H9 (cell line): ENCODE results near the gene APBA2. TPM values are rescaled to one million over a fixed set of nuclear protein-coding genes. Genes with fewer than 3 reads are reported as not detected.

ENCODE experiments used
- DNase-seq: peaks from one replicate; pipeline ENCODE4 v3.0.0-alpha.2; 2017
- H2AFZ ChIP-seq: one replicate; pipeline ENCODE4 v1.6.1; 2013; ENCODE audit warnings: mild to moderate bottlenecking, low read length, control low read depth, moderate library complexity
- H2AK5ac ChIP-seq: 2 replicates; pipeline ENCODE4 v1.6.1; 2013; ENCODE audit warnings: low read length, control low read depth, mixed read lengths; ENCODE audit not compliant: insufficient read length
- H2BK120ac ChIP-seq: one replicate; pipeline ENCODE4 v1.6.1; 2013; ENCODE audit warnings: low read depth, mild to moderate bottlenecking, low read length, control low read depth, inconsistent platforms; ENCODE audit not compliant: poor library complexity, severe bottlenecking
- H2BK12ac ChIP-seq: 2 replicates; pipeline ENCODE4 v1.6.1; 2013; ENCODE audit warnings: low read length, control low read depth, mixed read lengths, low read depth; ENCODE audit not compliant: insufficient read length
- H2BK15ac ChIP-seq: 2 replicates; pipeline ENCODE4 v1.6.1; 2013; ENCODE audit warnings: low read depth, low read length, control low read depth
- H2BK20ac ChIP-seq: one replicate; pipeline ENCODE4 v1.6.1; 2013; ENCODE audit warnings: low read depth, mild to moderate bottlenecking, low read length, control low read depth, inconsistent platforms; ENCODE audit not compliant: poor library complexity, severe bottlenecking
- H2BK5ac ChIP-seq: 2 replicates; pipeline ENCODE4 v1.6.1; 2013; ENCODE audit warnings: low read length, control low read depth, mixed read lengths; ENCODE audit not compliant: insufficient read length
- H3K14ac ChIP-seq: 2 replicates; pipeline ENCODE4 v1.6.1; 2013; ENCODE audit warnings: low read length, control low read depth; ENCODE audit not compliant: insufficient read depth
- H3K18ac ChIP-seq: 2 replicates; pipeline ENCODE4 v1.6.1; 2013; ENCODE audit warnings: low read depth, mild to moderate bottlenecking, mixed read lengths, low read length, control low read depth; ENCODE audit not compliant: insufficient read length
- H3K23ac ChIP-seq: 2 replicates; pipeline ENCODE4 v1.6.1; 2013; ENCODE audit warnings: low read length, control low read depth, mixed read lengths, low read depth; ENCODE audit not compliant: insufficient read length
- H3K23me2 ChIP-seq: 2 replicates; pipeline ENCODE4 v1.6.1; 2013; ENCODE audit warnings: low read depth, mild to moderate bottlenecking, mixed read lengths, low read length, control low read depth; ENCODE audit not compliant: insufficient read length, poor library complexity, severe bottlenecking
- H3K27ac ChIP-seq: 2 replicates; pipeline ENCODE4 v1.5.1; 2013; ENCODE audit warnings: low read length, control low read depth, mixed read lengths, low read depth; ENCODE audit not compliant: insufficient read length
- H3K27me3 ChIP-seq: 2 replicates; pipeline ENCODE4 v1.6.1; 2013; ENCODE audit warnings: low read length, control low read depth, inconsistent platforms; ENCODE audit not compliant: insufficient read depth
- H3K4ac ChIP-seq: 2 replicates; pipeline ENCODE4 v1.6.1; 2013; ENCODE audit warnings: low read depth, mild to moderate bottlenecking, control low read depth, inconsistent platforms, low read length, moderate library complexity
- H3K4me1 ChIP-seq: 2 replicates; pipeline ENCODE4 v1.6.1; 2013; ENCODE audit warnings: low read length, control low read depth, inconsistent platforms; ENCODE audit not compliant: insufficient read depth
- H3K4me2 ChIP-seq: 2 replicates; pipeline ENCODE4 v1.6.1; 2013; ENCODE audit warnings: low read length, control low read depth, mixed read lengths; ENCODE audit not compliant: insufficient read length, insufficient read depth
- H3K56ac ChIP-seq: 2 replicates; pipeline ENCODE4 v1.6.1; 2013; ENCODE audit warnings: low read depth, mild to moderate bottlenecking, mixed read lengths, low read length, control low read depth; ENCODE audit not compliant: insufficient read length
- H3K79me1 ChIP-seq: 2 replicates; pipeline ENCODE4 v1.6.1; 2013; ENCODE audit warnings: low read depth, mild to moderate bottlenecking, moderate library complexity, low read length, control low read depth, inconsistent platforms; ENCODE audit not compliant: insufficient read depth, poor library complexity, severe bottlenecking
- H3K79me2 ChIP-seq: 2 replicates; pipeline ENCODE4 v1.6.1; 2013; ENCODE audit warnings: low read length, control low read depth, inconsistent platforms; ENCODE audit not compliant: insufficient read depth
- H3K9ac ChIP-seq: 2 replicates; pipeline ENCODE4 v1.6.1; 2013; ENCODE audit warnings: low read length, control low read depth, mixed read lengths; ENCODE audit not compliant: insufficient read length; ENCODE audit errors: extremely low read depth
- H3K9me3 ChIP-seq: one replicate; pipeline ENCODE4 v1.6.1; 2013; ENCODE audit warnings: low read depth, low read length, inconsistent platforms; ENCODE audit not compliant: control insufficient read depth
- H3T11ph ChIP-seq: one replicate; pipeline ENCODE4 v1.6.1; 2013; ENCODE audit warnings: mild to moderate bottlenecking, low read length, control low read depth, inconsistent platforms
- H4K20me1 ChIP-seq: one replicate; pipeline ENCODE4 v1.6.1; 2013; ENCODE audit not compliant: control insufficient read depth, insufficient read length, insufficient read depth
- H4K5ac ChIP-seq: 2 replicates; pipeline ENCODE4 v1.6.1; 2013; ENCODE audit warnings: low read depth, mild to moderate bottlenecking, mixed read lengths, low read length, control low read depth; ENCODE audit not compliant: insufficient read length
- H4K8ac ChIP-seq: replicated peaks from 2 replicates; pipeline ENCODE4 v1.6.1; 2013; ENCODE audit warnings: low read length, control low read depth, mixed read lengths, low read depth; ENCODE audit not compliant: insufficient read length
- H4K91ac ChIP-seq: 2 replicates; pipeline ENCODE4 v1.6.1; 2013; ENCODE audit warnings: low read depth, mild to moderate bottlenecking, moderate library complexity, mixed read lengths, low read length, control low read depth; ENCODE audit not compliant: insufficient read length
- H3K27ac Mint-ChIP-seq, 3 experiments: 2 replicates in 2 of 3; 3 replicates in 1 of 3; pipeline ENCODE4 v1.8.0; 2020 to 2021; ENCODE audit warnings: mixed read lengths in 3 of 3, mild to moderate bottlenecking in 1 of 3, moderate library complexity in 1 of 3
- H3K27me3 Mint-ChIP-seq: 2 replicates; pipeline ENCODE4 v1.8.0; 2021; ENCODE audit warnings: low read depth, mild to moderate bottlenecking, moderate library complexity, mixed read lengths
- H3K36me3 Mint-ChIP-seq, 3 experiments: 2 replicates in 2 of 3; 3 replicates in 1 of 3; pipeline ENCODE4 v1.8.0; 2020 to 2021; ENCODE audit warnings: low read depth in 3 of 3, mixed read lengths in 3 of 3; ENCODE audit not compliant: insufficient read depth in 1 of 3
- H3K4me1 Mint-ChIP-seq, 2 experiments: 2 replicates each; pipeline ENCODE4 v1.8.0; 2020; ENCODE audit warnings: mixed read lengths in 2 of 2
- H3K4me3 Mint-ChIP-seq, 2 experiments: 2 replicates in 1 of 2; 3 replicates in 1 of 2; pipeline ENCODE4 v1.8.0; 2020 to 2021; ENCODE audit warnings: mild to moderate bottlenecking in 2 of 2, mixed read lengths in 2 of 2, moderate library complexity in 1 of 2
- H3K9me3 Mint-ChIP-seq, 2 experiments: 2 replicates in 1 of 2; 3 replicates in 1 of 2; pipeline ENCODE4 v1.8.0; 2020; ENCODE audit warnings: mild to moderate bottlenecking in 2 of 2, mixed read lengths in 2 of 2, moderate library complexity in 1 of 2
- WGBS: extraction: QIAGEN DNeasy Blood & Tissue Kit; methylation state at CpG from one replicate; pipeline ENCODE4 v1.1.7; 2013; ENCODE audit warnings: missing lambda C conversion rate, low lambda C conversion rate, mixed read lengths; ENCODE audit not compliant: insufficient read length; ENCODE audit errors: extremely low coverage; 5-methylcytosine and 5-hydroxymethylcytosine counted together
- total RNA-seq: library from RNA; stranded (reverse); gene quantifications from 2 replicates; pipeline ENCODE4 v1.2.1, GENCODE V29; 2021
- TF ChIP-seq, protein P1 (sequence below): fragments of 200-600 bp; sonication (generic); conservative IDR thresholded peaks from 3 replicates; pipeline ENCODE4 v1.8.0; 2021; ENCODE audit warnings: antibody characterized with exemption, mild to moderate bottlenecking

APBA2 gene
- total RNA-seq, 1 experiment from 2014 or later, result 14.3 TPM

DNA sequence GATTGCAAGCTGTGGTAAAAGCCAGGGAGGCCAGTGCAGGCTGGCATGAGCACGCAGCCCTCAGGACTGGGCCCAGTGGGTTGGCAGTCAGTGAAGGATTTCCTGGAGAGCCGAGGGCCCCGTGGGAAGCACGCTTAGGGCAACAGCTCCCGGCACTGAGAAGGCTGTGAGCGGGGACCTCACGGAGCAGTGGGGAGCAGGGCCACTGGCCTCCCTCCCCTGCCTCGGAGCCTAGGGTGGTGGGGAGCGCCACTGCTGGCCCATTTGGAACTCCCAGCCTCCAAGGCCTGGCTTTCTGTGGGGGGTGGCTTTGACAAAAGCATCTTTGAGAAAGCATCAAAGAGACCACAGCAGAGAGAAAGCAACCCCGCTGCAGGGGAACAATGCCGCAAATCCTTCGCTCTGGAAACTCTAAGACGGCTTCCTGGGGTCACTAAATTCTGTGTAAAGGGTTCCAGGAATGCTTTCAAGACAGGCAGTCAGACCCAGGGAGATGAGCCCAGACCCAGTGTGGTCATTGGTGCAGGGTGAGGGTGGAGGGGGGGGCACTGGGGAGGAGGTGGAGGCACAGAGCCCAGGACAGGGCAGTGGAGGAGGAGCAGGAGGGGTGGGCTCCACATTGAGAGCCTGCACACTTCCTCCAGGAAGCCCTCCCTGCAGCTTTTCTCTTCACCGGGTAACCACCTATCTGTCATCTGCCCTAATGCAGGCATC lies 9.5 kb upstream of the APBA2 start:
- H2BK5ac ChIP-seq, result no peak overlapping the region
- H3K79me2 ChIP-seq, result no peaks in the 10 kb centered on the region
- no peaks in the 10 kb centered on the region for H3K79me1 ChIP-seq
- no peak overlapping the region for H2BK12ac ChIP-seq
- no peak overlapping the region for H3K23ac ChIP-seq
- WGBS, result no CpG with 5 or more reads among the region's 14 CpGs
- H3T11ph ChIP-seq, result no peak overlapping the region
- no peak overlapping the region for H2BK15ac ChIP-seq
- no peak overlapping the region for H2BK120ac ChIP-seq
- H3K36me3 Mint-ChIP-seq, result peaks cover 0 to 1% (median 0%) of the 10 kb centered on the region in 3 experiments; a peak in 2 of 7 replicates
- peak; percentile 68 for DNase-seq
- TF ChIP-seq, protein P1, sequence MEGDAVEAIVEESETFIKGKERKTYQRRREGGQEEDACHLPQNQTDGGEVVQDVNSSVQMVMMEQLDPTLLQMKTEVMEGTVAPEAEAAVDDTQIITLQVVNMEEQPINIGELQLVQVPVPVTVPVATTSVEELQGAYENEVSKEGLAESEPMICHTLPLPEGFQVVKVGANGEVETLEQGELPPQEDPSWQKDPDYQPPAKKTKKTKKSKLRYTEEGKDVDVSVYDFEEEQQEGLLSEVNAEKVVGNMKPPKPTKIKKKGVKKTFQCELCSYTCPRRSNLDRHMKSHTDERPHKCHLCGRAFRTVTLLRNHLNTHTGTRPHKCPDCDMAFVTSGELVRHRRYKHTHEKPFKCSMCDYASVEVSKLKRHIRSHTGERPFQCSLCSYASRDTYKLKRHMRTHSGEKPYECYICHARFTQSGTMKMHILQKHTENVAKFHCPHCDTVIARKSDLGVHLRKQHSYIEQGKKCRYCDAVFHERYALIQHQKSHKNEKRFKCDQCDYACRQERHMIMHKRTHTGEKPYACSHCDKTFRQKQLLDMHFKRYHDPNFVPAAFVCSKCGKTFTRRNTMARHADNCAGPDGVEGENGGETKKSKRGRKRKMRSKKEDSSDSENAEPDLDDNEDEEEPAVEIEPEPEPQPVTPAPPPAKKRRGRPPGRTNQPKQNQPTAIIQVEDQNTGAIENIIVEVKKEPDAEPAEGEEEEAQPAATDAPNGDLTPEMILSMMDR, result no peak
- no peak overlapping the region for H4K8ac ChIP-seq
- peaks cover 0 to 6% of the 10 kb centered on the region in 2 experiments; a peak in 4 of 5 replicates for H3K9me3 Mint-ChIP-seq
- no peaks in the 10 kb centered on the region for H4K20me1 ChIP-seq
- no peak overlapping the region for H4K5ac ChIP-seq
- no peaks in the 10 kb centered on the region for H3K23me2 ChIP-seq
- H4K91ac ChIP-seq, result no peak overlapping the region
- H3K4me1 ChIP-seq, result no peaks in the 10 kb centered on the region; the same call in 1 of the 2 replicates
- no peaks in the 10 kb centered on the region for H3K27me3 ChIP-seq
- no peak overlapping the region for H2AFZ ChIP-seq
- H3K27ac ChIP-seq, result no peak overlapping the region
- no peak overlapping the region for H3K56ac ChIP-seq
- peaks cover 83% of the 10 kb centered on the region for H3K27me3 Mint-ChIP-seq
- H3K9me3 ChIP-seq, result no peaks in the 10 kb centered on the region
- no peak overlapping the region for H3K9ac ChIP-seq
- H2AK5ac ChIP-seq, result no peak overlapping the region
- H3K4ac ChIP-seq, result no peak overlapping the region
- H3K4me3 Mint-ChIP-seq, result peak overlapping the region in 1 of 2 experiments; percentile 18; a peak in 1 of 5 replicates
- peaks cover 18 to 19% of the 10 kb centered on the region in 2 experiments for H3K4me1 Mint-ChIP-seq
- no peak overlapping the region; the same call in 1 of the 2 replicates for H3K14ac ChIP-seq
- no peak overlapping the region for H3K4me2 ChIP-seq
- no peak overlapping the region for H3K27ac Mint-ChIP-seq
- H3K18ac ChIP-seq, result no peak overlapping the region
- no peak overlapping the region for H2BK20ac ChIP-seq
